ENCODE data around the gene STXBP5.
"Not testable (repeated sequence)": the region's sequence is repeated elsewhere in the genome, so short reads cannot be mapped to it uniquely, and the experiment has no call there.

Gene STXBP5

GRCh38 chr6:147251072-147251471 is 46.9 kb downstream of the STXBP5 start:
- DNase-seq, result no peak

DNA sequence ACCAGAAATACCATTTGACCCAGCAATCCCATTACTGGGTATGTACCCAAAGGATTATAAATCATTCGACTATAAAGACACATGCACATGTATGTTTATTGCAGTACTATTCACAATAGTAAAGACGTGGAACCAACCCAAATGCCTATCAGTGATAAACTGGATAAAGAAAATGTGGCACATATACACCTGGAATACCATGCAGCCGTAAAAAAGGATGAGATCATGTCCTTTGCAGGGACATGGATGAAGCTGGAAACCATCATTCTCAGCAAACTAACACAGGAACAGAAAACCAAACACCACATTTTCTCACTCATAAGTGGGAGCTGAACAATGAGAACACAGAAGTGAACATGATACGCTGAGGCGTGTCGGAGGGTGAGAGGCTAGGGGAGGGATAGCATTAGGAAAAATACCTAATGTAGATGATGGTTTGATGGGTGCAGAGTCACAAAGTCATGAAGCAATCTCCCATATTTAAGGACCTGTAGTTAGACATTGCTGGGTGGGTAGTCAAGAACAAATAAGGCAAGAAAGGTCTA is 50.8 kb downstream of the STXBP5 start:
- DNase-seq, result not testable (repeated sequence)

DNA sequence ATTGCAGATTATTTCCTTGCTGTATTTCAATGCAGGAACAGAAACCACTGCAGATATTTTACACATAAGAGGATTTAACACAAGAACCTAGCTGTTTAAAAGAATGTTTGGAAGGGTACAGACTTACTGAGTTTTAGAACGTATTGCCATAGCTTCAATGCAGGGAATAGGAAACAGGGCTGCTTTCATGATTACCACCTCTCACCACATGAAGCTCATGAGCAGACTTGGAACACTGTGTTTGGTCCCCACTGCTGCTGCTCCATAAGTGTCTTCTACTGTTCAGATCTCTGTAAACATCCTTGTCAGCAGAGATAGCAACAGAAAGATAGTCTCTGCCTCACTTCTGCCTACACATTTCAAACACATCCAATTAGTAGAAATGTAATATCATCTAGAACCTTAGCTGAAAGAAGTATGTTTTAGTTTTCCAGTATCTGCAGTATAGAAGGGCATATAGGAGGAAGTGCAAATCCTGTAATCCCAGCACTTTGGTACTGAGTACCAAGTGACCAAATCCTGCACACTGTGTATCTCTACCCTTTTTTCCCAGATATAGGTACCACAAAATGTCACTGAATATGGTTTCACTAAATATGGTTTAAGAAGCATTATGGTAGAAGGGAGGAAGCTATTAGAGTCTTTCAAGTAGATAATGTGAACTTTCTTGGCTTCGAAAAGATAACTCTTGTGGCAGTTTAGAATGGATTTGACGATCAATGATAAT is 51.9 kb downstream of the STXBP5 start:
- no peak for DNase-seq

DNA sequence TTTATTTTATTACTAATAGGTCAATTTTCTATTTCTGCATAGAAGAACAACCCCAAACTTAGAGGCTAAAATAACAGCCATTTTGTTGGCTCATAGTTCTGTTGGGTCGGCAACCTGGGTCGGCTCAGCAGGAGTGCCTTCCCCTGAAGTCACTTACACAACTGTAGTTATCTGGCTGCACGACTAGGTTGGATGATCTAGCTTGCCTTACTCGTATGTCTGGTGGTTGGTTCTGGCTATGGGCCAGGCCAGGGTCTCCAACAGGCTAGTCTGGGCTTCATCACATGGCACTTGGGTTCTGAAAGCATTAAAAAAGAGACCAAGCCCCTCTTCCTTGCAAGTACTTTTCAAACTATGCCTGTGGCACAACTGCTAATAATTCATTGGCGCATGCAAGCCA is 53.5 kb downstream of the STXBP5 start:
- DNase-seq, result no peak

- no peak for DNase-seq
Observed at GRCh38 chr6:147260091-147260490, 55.9 kb downstream of the STXBP5 start.

GRCh38 chr6:147262946-147263345 is 58.7 kb downstream of the STXBP5 start:
- DNase-seq, result no peak

- no peak for DNase-seq
Observed at GRCh38 chr6:147266821-147267220, 62.6 kb downstream of the STXBP5 start.

DNA sequence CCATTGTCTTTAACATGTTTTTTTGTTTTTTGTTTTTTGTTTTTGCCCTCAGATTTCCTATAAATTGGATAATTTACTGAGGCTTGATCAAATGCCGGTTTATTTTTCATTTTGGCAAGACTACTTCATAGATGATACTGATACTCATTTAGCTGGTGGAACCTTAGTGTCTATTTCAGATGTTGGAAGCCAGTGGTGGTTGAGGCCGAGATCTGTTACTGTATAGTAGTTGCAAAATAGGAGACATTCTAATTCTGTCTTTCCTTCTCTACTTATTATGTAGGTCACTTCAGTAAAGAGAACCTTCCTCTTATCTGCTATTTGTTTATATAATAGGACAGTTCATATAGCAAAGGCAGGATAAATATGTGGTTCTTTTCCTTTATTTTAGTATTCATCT is 63.4 kb downstream of the STXBP5 start:
- DNase-seq, result no peak

GRCh38 chr6:147268254-147268653 is 64.0 kb downstream of the STXBP5 start:
- DNase-seq, result no peak

GRCh38 chr6:147274012-147274411 is 69.8 kb downstream of the STXBP5 start:
- no peak for DNase-seq

DNA sequence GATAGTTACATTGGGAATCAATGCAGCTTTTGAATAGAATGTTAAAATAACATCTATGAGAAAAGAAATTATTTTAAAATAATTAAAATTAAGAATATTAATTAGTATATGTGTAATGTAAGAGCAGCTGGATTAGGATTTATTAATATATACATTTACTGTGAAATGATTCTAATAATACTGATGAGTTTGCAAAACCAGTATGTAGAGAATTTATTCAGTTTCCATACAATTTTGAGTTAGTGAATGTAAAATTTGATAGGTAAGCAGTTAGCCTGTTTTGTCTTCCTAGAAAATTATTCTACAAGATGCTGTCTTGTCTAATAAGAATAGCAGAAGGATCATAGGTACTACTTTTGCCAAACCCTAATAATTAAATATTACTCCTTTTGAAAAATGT is 70.6 kb downstream of the STXBP5 start:
- DNase-seq, result no peak

DNA sequence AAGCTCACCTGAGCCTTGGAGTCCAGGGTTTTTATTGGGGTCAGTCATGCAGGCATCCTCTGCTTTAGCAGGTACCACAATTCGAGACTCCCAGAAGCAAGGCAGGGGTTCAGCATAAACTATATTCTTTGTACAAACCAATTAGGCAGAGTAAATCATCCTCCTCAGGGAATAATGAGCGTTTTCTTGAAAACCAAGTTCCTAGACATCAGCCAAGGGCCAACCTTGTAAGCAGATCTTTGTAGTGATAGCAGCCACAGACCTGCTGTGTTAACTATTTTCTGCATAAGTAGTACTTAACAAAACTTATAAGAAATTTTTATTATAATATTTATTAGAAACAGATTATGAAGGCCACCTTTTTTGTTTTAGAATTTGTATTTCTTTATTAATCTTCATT is 74.7 kb downstream of the STXBP5 start:
- DNase-seq, result no peak

- DNase-seq, result no peak
Observed at GRCh38 chr6:147279427-147279826, 75.2 kb downstream of the STXBP5 start.

GRCh38 chr6:147281895-147282565 is 77.8 kb downstream of the STXBP5 start:
- no peak for DNase-seq

DNA sequence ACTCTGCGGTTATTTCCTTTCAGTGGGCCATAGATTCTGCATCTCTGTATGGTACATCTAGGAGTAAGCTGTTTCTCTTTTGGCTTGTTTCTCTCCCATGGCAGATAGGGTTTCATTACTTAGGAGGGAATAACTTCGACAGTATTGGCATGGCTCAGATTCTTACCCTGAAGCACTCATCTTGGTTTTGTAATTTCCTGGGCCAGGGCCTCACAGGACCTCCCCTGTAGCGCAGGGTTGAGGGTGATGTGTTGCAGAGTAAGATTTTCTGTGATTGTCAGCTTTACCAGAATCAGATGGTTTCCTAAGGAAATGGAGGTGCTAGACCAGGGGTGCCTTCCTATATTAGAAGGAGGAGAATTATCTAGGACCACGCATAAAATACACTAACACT is 78.3 kb downstream of the STXBP5 start:
- DNase-seq, result no peak

DNA sequence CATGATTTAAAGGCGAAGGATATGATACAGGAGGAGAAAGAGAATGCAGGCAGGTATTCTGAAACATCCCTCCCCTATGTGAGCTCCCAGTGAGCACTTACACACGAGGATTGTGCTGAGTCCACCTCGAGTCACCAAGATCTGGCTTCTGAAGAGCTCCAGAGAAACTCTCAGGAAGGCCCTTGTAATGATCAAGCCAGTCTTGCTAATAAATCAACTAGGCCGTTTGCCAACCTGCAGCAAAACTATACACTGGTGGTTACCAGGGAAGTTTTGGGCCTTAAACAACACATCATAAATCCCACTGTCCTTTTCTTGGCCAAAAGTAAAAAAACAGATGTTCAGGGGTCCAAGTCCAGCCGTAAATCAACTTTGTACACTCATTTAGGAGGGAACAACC is 79.2 kb downstream of the STXBP5 start:
- DNase-seq, result no peak

- DNase-seq, result no peak
Observed at GRCh38 chr6:147285087-147285855, 81.1 kb downstream of the STXBP5 start.

GRCh38 chr6:147287869-147288271 is 83.7 kb downstream of the STXBP5 start:
- no peak for DNase-seq

DNA sequence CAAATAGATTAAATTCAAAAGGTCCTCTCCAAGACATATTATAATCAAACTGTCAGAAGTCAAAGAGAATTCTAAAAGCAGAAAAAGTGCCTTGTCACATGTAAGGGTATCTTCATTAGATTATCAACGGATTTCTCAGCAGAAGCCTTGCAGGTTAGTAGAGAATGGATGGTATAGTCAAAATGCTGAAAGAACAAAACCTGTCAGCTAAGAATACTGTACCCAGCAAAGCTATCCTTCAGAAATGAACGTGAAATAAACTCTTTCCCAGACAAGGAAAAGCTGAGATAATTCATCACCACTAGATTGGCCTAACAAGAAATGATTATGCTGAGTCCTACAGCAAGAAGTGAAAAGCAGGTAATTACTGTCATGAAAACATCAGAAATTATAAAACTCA is 92.9 kb downstream of the STXBP5 start:
- no peak for DNase-seq

DNA sequence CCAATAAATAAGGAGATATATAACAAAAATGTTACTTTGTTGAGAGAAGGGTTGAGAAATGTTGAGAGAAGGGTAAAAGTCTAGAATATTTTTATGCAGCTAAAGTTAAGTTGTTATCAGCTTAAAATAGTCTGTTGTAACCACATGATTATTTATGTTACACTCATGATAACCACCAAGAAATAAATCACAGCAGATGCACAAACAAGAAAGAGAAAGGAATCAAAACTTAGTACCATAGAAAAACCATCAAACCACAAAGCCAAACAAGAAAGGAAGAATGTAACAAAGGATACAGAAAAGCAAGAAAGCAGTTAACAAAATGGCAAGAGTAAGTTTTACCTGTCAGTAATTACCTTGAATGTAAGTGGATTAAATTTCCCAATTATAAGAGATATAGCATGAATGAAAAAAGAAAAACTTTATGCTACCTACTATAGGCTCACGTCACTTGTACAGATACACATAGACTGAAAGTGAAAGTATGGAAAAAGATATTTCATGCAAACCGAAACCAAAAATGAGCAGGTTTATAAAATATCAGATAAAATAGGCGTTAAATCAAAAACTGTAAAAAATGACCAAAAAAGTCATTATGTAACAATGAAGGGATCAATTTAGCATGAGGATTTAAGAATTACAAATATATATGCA is 93.6 kb downstream of the STXBP5 start:
- no peak for DNase-seq

GRCh38 chr6:147298461-147298860 is 94.2 kb downstream of the STXBP5 start:
- DNase-seq, result no peak

DNA sequence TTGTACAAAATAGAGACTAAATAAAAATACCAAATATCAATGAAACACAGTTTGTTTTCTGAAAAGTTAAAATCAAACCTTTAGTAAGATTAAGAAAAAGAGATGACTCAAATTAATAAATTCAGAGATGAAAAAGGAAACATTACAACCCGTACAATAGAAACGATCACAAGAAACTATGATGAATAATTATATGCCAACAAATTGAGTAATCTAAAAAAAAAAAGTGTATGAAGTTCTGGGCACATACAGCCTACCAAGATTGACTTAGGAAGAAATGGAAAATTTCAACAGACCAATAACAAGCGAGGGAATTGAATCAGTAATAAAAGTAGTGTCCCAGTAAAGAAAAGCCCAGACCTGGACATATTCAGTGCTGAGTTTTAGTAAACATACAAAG is 94.8 kb downstream of the STXBP5 start:
- no peak for DNase-seq

DNA sequence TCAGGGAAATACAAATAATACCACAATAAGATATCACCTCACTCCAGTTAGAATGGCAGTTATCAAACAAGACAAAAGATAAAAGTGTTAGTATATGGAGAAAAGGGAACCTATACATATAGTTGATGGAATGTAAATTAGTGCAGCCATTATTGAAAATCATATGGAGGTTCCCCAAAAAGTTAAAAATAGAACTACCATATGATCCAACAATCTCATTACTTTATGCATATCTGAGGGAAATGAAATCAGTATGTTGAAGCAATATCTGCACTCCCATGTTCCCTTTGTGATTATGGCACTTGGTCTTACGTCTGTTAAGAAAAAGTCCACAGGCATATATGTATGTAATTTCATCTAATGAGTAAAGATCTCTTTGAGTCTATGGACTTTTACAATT is 96.9 kb downstream of the STXBP5 start:
- no peak for DNase-seq
